ENCODE results near the gene OR10T2. TPM values are rescaled to one million over a fixed set of nuclear protein-coding genes. Genes with fewer than 3 reads are reported as not detected.

The OR10T2 gene
- total RNA-seq, 2 experiments from 2014 or later = not detected

DNA sequence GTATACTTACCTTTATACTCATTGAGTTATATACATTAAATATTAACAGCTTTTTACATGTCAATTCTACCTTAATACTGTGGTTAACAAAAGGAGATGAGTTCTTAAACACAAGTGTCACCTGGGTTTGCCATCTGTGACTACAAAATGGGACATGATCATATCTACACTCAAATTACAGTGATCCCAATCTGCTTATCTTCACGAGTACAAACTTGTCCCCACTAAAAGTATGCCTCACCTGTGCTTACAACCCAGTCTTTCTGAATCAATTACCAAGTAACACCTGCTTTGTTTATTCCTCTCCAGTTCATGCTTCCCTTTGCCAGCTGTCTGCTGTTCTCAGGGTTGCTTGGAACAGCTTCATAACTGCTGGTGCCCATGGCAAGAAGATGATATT lies 36.8 kb downstream of the OR10T2 start:
- H3K4me3 ChIP-seq (ENCODE audit: low read length) = no peak overlapping the region
- no peaks in the 10 kb centered on the region for H3K9me3 Mint-ChIP-seq
- H3K4me1 ChIP-seq (ENCODE audit: insufficient read depth, low read length) = no peaks in the 10 kb centered on the region
- H3K4me1 Mint-ChIP-seq (ENCODE audit: low read depth) = no peaks in the 10 kb centered on the region
- CTCF ChIA-PET = no interaction called here
- no peak for DNase-seq
- intact Hi-C loops (cut with DNase I, micrococcal nuclease) = no loop called here
- H3K9me3 ChIP-seq (ENCODE audit: control insufficient read depth in 1 of 2, insufficient read depth in 1 of 2, low read length in 2 of 2) = no peaks in the 10 kb centered on the region
- TF ChIP-seq, protein P1, sequence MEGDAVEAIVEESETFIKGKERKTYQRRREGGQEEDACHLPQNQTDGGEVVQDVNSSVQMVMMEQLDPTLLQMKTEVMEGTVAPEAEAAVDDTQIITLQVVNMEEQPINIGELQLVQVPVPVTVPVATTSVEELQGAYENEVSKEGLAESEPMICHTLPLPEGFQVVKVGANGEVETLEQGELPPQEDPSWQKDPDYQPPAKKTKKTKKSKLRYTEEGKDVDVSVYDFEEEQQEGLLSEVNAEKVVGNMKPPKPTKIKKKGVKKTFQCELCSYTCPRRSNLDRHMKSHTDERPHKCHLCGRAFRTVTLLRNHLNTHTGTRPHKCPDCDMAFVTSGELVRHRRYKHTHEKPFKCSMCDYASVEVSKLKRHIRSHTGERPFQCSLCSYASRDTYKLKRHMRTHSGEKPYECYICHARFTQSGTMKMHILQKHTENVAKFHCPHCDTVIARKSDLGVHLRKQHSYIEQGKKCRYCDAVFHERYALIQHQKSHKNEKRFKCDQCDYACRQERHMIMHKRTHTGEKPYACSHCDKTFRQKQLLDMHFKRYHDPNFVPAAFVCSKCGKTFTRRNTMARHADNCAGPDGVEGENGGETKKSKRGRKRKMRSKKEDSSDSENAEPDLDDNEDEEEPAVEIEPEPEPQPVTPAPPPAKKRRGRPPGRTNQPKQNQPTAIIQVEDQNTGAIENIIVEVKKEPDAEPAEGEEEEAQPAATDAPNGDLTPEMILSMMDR (IDR thresholded peaks at IDR 0.05) = no peak
- no peaks in the 10 kb centered on the region for H3K36me3 Mint-ChIP-seq (ENCODE audit: low read depth)
- no peak for ATAC-seq (ENCODE audit: poor library complexity)
- H3K4me3 Mint-ChIP-seq = no peak overlapping the region
- no peaks in the 10 kb centered on the region for H3K36me3 ChIP-seq (ENCODE audit: insufficient read depth, low read length)
- POLR2A ChIA-PET = no interaction called here
- no peaks in the 10 kb centered on the region for H3K27me3 ChIP-seq (ENCODE audit: control insufficient read depth in 1 of 2, insufficient read depth in 2 of 2, low read length in 2 of 2)
- H3K27ac ChIP-seq (ENCODE audit: low read depth in 1 of 2, low read length in 2 of 2) = no peak overlapping the region
- H3K27ac Mint-ChIP-seq = no peak overlapping the region
- H3K27me3 Mint-ChIP-seq = peaks cover 24% of the 10 kb centered on the region

- intact Hi-C loops (cut with DNase I, micrococcal nuclease) = no loop called here
- no peaks in the 10 kb centered on the region for H3K36me3 Mint-ChIP-seq (ENCODE audit: low read depth)
Measured at GRCh38 chr1:158357441-158357840, 41.8 kb downstream of the OR10T2 start.

GRCh38 chr1:158356616-158357015 lies 42.6 kb downstream of the OR10T2 start:
- no peaks in the 10 kb centered on the region for H3K4me1 ChIP-seq (ENCODE audit: insufficient read depth, low read length)
- POLR2A ChIA-PET = no interaction called here
- no peak overlapping the region for H3K27ac ChIP-seq (ENCODE audit: low read depth in 1 of 2, low read length in 2 of 2)
- Mint-ChIP-seq H3K4me3 (no peak overlapping the region), H3K36me3 (ENCODE audit: low read depth) (no peaks in the 10 kb centered on the region), H3K27ac (no peak overlapping the region), H3K4me1 (ENCODE audit: low read depth) (no peaks in the 10 kb centered on the region), H3K27me3 (peaks cover 39% of the 10 kb centered on the region), H3K9me3 (no peaks in the 10 kb centered on the region)
- no peak for DNase-seq
- CTCF ChIA-PET = no interaction called here
- H3K4me3 ChIP-seq (ENCODE audit: low read length) = no peak overlapping the region
- ATAC-seq (ENCODE audit: poor library complexity) = no peak
- TF ChIP-seq, protein P1 (IDR thresholded peaks at IDR 0.05) = no peak
- intact Hi-C loops (cut with DNase I, micrococcal nuclease) = no loop called here
- no peaks in the 10 kb centered on the region for H3K36me3 ChIP-seq (ENCODE audit: insufficient read depth, low read length)
- no peaks in the 10 kb centered on the region for H3K9me3 ChIP-seq (ENCODE audit: control insufficient read depth in 1 of 2, insufficient read depth in 1 of 2, low read length in 2 of 2)
- peaks cover 5 to 9% of the 10 kb centered on the region in 2 experiments for H3K27me3 ChIP-seq (ENCODE audit: control insufficient read depth in 1 of 2, insufficient read depth in 2 of 2, low read length in 2 of 2)

More at GRCh38 chr1:158357441-158357840, 41.8 kb downstream of the OR10T2 start:
- H3K4me3 Mint-ChIP-seq = no peak overlapping the region
- POLR2A ChIA-PET = no interaction called here
- CTCF ChIA-PET = no interaction called here
- H3K4me1 Mint-ChIP-seq (ENCODE audit: low read depth) = no peaks in the 10 kb centered on the region
- H3K4me3 ChIP-seq (ENCODE audit: low read length) = no peak overlapping the region
- H3K4me1 ChIP-seq (ENCODE audit: insufficient read depth, low read length) = no peaks in the 10 kb centered on the region
- no peaks in the 10 kb centered on the region for H3K9me3 Mint-ChIP-seq
- H3K27ac ChIP-seq (ENCODE audit: low read depth in 1 of 2, low read length in 2 of 2) = no peak overlapping the region
- TF ChIP-seq, protein P1 (IDR thresholded peaks at IDR 0.05) = no peak
- H3K27me3 ChIP-seq (ENCODE audit: control insufficient read depth in 1 of 2, insufficient read depth in 2 of 2, low read length in 2 of 2) = peaks cover 5 to 9% of the 10 kb centered on the region in 2 experiments
- H3K27me3 Mint-ChIP-seq = peaks cover 39% of the 10 kb centered on the region
- ATAC-seq (ENCODE audit: poor library complexity) (no peak), DNase-seq (no peak)
- H3K9me3 ChIP-seq (ENCODE audit: control insufficient read depth in 1 of 2, insufficient read depth in 1 of 2, low read length in 2 of 2) = no peaks in the 10 kb centered on the region
- no peak overlapping the region for H3K27ac Mint-ChIP-seq
- no peaks in the 10 kb centered on the region for H3K36me3 ChIP-seq (ENCODE audit: insufficient read depth, low read length)

All from CD4-positive, alpha-beta T cell (primary cell).